Activated T-helper 1 cell treated with anti-CD3 and anti-CD28 coated beads, Interleukin-12 subunit alpha, Interleukin-12 subunit beta, Interleukin-2, Interleukin-4 antibody, amounts not matched to agents 30 ng/mL and 10 ng/mL and 1 ng/mL, durations not matched to agents 14 hours and 24 hours and 36 hours (primary cell): ENCODE results near the gene PJA2. TPM values are rescaled to one million over a fixed set of nuclear protein-coding genes. Genes with fewer than 3 reads are reported as not detected.

Experiments used
- DNase-seq: peaks from one replicate; pipeline ENCODE4 v3.0.0; 2021; ENCODE audit warnings: low spot score
- H3K27ac Mint-ChIP-seq: one replicate; pipeline ENCODE4 v1.8.0; 2021; ENCODE audit warnings: mild to moderate bottlenecking, mixed read lengths
- H3K27me3 Mint-ChIP-seq: one replicate; pipeline ENCODE4 v1.8.0; 2022; ENCODE audit warnings: mild to moderate bottlenecking, moderate library complexity, mixed read lengths; ENCODE audit not compliant: insufficient read depth
- H3K36me3 Mint-ChIP-seq: one replicate; pipeline ENCODE4 v1.8.0; 2021; ENCODE audit warnings: low read depth, mixed read lengths
- H3K4me1 Mint-ChIP-seq: one replicate; pipeline ENCODE4 v1.8.0; 2021; ENCODE audit warnings: low read depth, mixed read lengths
- H3K4me3 Mint-ChIP-seq: one replicate; pipeline ENCODE4 v1.8.0; 2021; ENCODE audit warnings: mild to moderate bottlenecking, moderate library complexity, mixed read lengths
- H3K9me3 Mint-ChIP-seq: one replicate; pipeline ENCODE4 v1.8.0; 2021; ENCODE audit warnings: mixed read lengths
- intact Hi-C: fragments of 100-400 bp; cut with micrococcal nuclease; formaldehyde crosslinking; loops from one replicate; pipeline ENCODE4 v1.15.1; 2024
- total RNA-seq: library from RNA; stranded (reverse); gene quantifications from 2 replicates; pipeline ENCODE4 v1.2.3, GENCODE V29; 2022

The PJA2 gene
- total RNA-seq, 1 donor from 2014 or later, result 40.2 TPM

- H3K27me3 Mint-ChIP-seq, result no peaks in the 10 kb centered on the region
- H3K4me1 Mint-ChIP-seq, result peaks cover 10% of the 10 kb centered on the region
- no peak for DNase-seq
- peaks cover 31% of the 10 kb centered on the region for H3K36me3 Mint-ChIP-seq
- H3K27ac Mint-ChIP-seq, result no peak overlapping the region
- no peaks in the 10 kb centered on the region for H3K9me3 Mint-ChIP-seq
- intact Hi-C loops, result loop anchor here (5.0 kb wide), 1 partner anchor 48 kb away; the partner anchor contains the start of gene PJA2
- no peak overlapping the region for H3K4me3 Mint-ChIP-seq
These were observed 50.1 kb downstream of the PJA2 start for GRCh38 chr5:109359642-109360041.

- intact Hi-C loops, result loop anchor here (5.0 kb wide), 1 partner anchor 49 kb away; the partner anchor contains the start of gene PJA2
- Mint-ChIP-seq H3K27ac (no peak overlapping the region), H3K27me3 (no peaks in the 10 kb centered on the region), H3K4me3 (no peak overlapping the region), H3K36me3 (peaks cover 27% of the 10 kb centered on the region), H3K9me3 (no peaks in the 10 kb centered on the region), H3K4me1 (peaks cover 5% of the 10 kb centered on the region)
- DNase-seq, result no peak
These were observed 52.0 kb downstream of the PJA2 start for GRCh38 chr5:109357807-109358206.

DNA sequence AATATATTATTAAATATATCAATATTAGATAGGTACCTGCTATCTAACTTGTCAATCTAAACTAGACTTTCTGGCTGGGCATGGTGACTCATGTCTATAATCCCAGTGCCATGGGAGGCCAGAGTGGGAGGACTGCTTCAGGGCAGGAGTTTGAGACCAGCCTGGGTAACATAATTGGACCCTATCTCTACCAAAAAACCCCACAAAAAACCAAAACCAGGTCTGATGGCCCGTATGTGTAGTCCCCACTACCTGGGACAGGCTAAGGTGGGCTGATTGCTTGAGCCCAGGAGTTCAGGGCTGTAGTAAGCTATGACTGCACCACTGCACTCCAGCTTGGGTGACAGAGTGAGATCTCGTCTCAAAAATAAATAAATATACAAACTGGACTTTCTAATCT is 55.0 kb downstream of the PJA2 start:
- Mint-ChIP-seq H3K4me1 (no peaks in the 10 kb centered on the region), H3K4me3 (no peak overlapping the region), H3K27ac (no peak overlapping the region), H3K9me3 (no peaks in the 10 kb centered on the region), H3K36me3 (peaks cover 16% of the 10 kb centered on the region), H3K27me3 (no peaks in the 10 kb centered on the region)
- no peak for DNase-seq
- intact Hi-C loops, result loop anchor here (5.0 kb wide), 1 partner anchor 53 kb away; the partner anchor contains the start of gene PJA2

- no peaks in the 10 kb centered on the region for H3K27me3 Mint-ChIP-seq
- no peaks in the 10 kb centered on the region for H3K4me1 Mint-ChIP-seq
- no peak overlapping the region for H3K4me3 Mint-ChIP-seq
- no peak overlapping the region for H3K27ac Mint-ChIP-seq
- no peaks in the 10 kb centered on the region for H3K9me3 Mint-ChIP-seq
- no peak for DNase-seq
- H3K36me3 Mint-ChIP-seq, result peaks cover 17% of the 10 kb centered on the region
- intact Hi-C loops, result no loop called here
These were observed 57.5 kb downstream of the PJA2 start for GRCh38 chr5:109351988-109352864.

DNA sequence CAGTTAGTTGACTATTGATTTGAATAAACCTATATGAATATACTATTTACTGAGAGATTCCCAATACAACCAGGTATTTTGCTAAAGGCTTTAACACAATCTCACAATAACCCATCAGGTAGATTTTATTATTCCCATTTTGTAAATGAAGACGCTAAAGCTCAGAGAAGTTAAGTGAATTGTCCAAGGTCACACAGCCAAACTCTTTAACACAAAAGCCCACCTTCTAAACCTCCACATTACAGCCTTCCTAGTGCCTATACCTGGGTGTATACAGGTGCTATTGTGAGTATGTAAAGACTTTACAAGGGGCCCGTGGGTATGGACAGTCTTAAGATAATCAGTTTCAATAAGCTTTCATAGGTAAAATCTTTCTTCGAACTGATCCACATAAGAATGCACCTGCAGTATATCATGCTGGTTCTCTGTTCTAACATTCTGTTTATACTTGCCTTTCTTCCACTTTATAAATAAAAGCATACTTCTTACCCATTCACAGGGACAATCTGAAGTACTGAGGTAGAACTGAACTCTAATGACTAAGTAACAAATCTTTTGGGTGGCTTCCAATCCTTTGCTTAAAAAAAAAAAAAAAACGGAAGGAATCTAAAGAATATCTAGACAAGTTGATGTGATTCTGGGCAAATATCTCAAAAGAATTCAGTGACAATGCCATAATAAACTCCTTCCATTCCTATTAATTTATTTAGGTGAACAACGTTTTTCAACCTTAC is 59.1 kb downstream of the PJA2 start:
- H3K36me3 Mint-ChIP-seq, result peaks cover 13% of the 10 kb centered on the region
- intact Hi-C loops, result no loop called here

DNA sequence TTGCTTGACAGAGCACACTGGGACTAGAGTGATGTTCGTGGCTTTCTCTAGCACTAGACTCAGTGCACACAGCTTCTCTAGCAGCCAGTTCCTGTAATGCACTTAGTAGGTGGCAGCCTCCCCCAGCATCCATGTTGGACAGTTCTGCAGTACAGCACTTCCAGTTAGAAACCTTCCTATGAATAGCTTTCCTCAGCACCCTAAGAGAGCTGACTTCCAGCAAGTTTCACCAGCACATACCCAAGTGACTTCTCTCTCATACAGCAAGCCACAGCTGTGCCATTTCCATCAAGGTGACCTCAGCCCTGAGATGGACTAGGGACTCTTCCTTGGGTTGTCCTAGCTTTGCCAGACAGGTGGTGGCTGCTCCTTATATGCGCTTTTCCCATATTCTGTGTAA is 60.4 kb downstream of the PJA2 start:
- H3K9me3 Mint-ChIP-seq, result no peaks in the 10 kb centered on the region
- peaks cover 19% of the 10 kb centered on the region for H3K36me3 Mint-ChIP-seq
- DNase-seq, result no peak
- H3K27me3 Mint-ChIP-seq, result no peaks in the 10 kb centered on the region
- H3K27ac Mint-ChIP-seq, result no peak overlapping the region
- H3K4me3 Mint-ChIP-seq, result no peak overlapping the region
- intact Hi-C loops, result no loop called here
- H3K4me1 Mint-ChIP-seq, result no peaks in the 10 kb centered on the region

More for the DNA sequence above, 59.1 kb downstream of the PJA2 start:
- no peaks in the 10 kb centered on the region for H3K9me3 Mint-ChIP-seq
- no peaks in the 10 kb centered on the region for H3K27me3 Mint-ChIP-seq
- H3K4me1 Mint-ChIP-seq, result no peaks in the 10 kb centered on the region
- no peak for DNase-seq
- H3K4me3 Mint-ChIP-seq, result no peak overlapping the region
- no peak overlapping the region for H3K27ac Mint-ChIP-seq

DNA sequence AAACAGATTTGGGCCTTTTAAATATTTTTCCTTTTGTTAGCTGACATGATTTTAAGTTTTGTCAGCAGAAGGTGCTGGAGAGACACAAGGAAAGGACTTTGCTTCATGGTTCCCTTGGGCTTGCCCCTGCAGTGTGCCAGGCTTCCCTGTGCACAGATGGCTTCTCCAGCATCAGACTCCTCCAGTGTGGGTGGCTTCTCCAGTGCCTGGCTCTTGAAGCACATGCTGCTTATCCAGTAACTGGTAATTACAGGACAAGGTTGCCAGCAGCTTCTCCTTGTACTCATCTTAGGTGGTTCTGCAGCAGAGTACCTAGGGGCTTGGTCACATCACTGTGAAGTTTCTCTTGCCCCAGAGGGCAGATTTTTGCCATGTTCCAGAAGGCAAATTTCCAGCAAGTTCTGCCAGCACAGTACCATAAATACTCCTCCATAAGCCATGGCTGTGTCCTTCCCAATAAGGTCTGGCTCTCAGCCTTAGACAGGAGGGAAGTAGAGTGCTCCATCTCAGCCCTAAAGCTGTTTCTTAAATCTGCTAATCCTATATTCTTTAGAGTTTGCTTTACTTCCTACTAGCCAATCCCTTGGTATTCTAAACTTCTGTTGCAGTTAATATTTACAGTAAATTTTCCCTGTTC is 62.4 kb downstream of the PJA2 start:
- peaks cover 19% of the 10 kb centered on the region for H3K36me3 Mint-ChIP-seq
- H3K27me3 Mint-ChIP-seq, result no peaks in the 10 kb centered on the region
- peak overlapping the region; percentile 22 for H3K27ac Mint-ChIP-seq
- DNase-seq, result no peak
- intact Hi-C loops, result no loop called here
- H3K4me1 Mint-ChIP-seq, result no peaks in the 10 kb centered on the region
- H3K9me3 Mint-ChIP-seq, result no peaks in the 10 kb centered on the region
- no peak overlapping the region for H3K4me3 Mint-ChIP-seq

- Mint-ChIP-seq H3K4me1 (no peaks in the 10 kb centered on the region), H3K9me3 (no peaks in the 10 kb centered on the region), H3K27me3 (no peaks in the 10 kb centered on the region), H3K4me3 (no peak overlapping the region), H3K27ac (no peak overlapping the region), H3K36me3 (peaks cover 19% of the 10 kb centered on the region)
- intact Hi-C loops, result no loop called here
- no peak for DNase-seq
These were observed 64.1 kb downstream of the PJA2 start for GRCh38 chr5:109345699-109346098.

GRCh38 chr5:109340351-109340750 is 69.4 kb downstream of the PJA2 start:
- no peak overlapping the region for H3K27ac Mint-ChIP-seq
- H3K36me3 Mint-ChIP-seq, result peaks cover 17% of the 10 kb centered on the region
- no peaks in the 10 kb centered on the region for H3K9me3 Mint-ChIP-seq
- intact Hi-C loops, result no loop called here
- no peaks in the 10 kb centered on the region for H3K4me1 Mint-ChIP-seq
- H3K27me3 Mint-ChIP-seq, result no peaks in the 10 kb centered on the region
- no peak overlapping the region for H3K4me3 Mint-ChIP-seq
- no peak for DNase-seq

GRCh38 chr5:109335114-109335513 is 74.7 kb downstream of the PJA2 start:
- H3K27ac Mint-ChIP-seq, result no peak overlapping the region
- no peak for DNase-seq
- H3K4me1 Mint-ChIP-seq, result no peaks in the 10 kb centered on the region
- H3K27me3 Mint-ChIP-seq, result no peaks in the 10 kb centered on the region
- intact Hi-C loops, result no loop called here
- H3K36me3 Mint-ChIP-seq, result peaks cover 11% of the 10 kb centered on the region
- no peaks in the 10 kb centered on the region for H3K9me3 Mint-ChIP-seq
- no peak overlapping the region for H3K4me3 Mint-ChIP-seq

DNA sequence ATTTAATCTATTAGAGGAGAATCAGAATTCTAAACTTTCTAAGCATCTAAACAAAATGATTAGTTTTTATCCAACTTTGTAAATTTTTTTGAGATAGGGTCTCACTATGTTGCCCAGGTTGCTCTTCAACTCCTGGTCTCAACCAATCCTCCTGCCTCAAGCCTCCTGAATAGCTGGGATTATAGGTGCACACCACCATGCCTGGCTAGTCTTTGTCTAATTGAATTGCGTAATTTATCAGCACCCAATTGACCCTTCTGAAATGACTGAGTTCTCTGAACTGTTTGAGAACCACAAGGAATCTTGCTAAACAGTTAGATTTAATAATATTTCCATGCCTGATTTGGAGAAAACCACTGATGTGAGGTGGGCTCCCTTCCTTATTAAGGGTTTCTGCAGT is 75.7 kb downstream of the PJA2 start:
- no peak for DNase-seq
- intact Hi-C loops, result no loop called here
- H3K4me3 Mint-ChIP-seq, result no peak overlapping the region
- H3K4me1 Mint-ChIP-seq, result no peaks in the 10 kb centered on the region
- no peaks in the 10 kb centered on the region for H3K27me3 Mint-ChIP-seq
- no peaks in the 10 kb centered on the region for H3K9me3 Mint-ChIP-seq
- no peak overlapping the region for H3K27ac Mint-ChIP-seq
- peaks cover 8% of the 10 kb centered on the region for H3K36me3 Mint-ChIP-seq

GRCh38 chr5:109329333-109330237 is 80.2 kb downstream of the PJA2 start:
- H3K27me3 Mint-ChIP-seq, result no peaks in the 10 kb centered on the region
- H3K36me3 Mint-ChIP-seq, result peaks cover 2% of the 10 kb centered on the region
- no peak overlapping the region for H3K4me3 Mint-ChIP-seq
- no peaks in the 10 kb centered on the region for H3K9me3 Mint-ChIP-seq
- H3K4me1 Mint-ChIP-seq, result no peaks in the 10 kb centered on the region
- DNase-seq, result no peak
- intact Hi-C loops, result no loop called here
- no peak overlapping the region for H3K27ac Mint-ChIP-seq
